HepG2 (cell line): ENCODE data around the gene KLRG1.

Experiments
- BRCA1 ChIP-seq: sonication (generic); formaldehyde crosslinking; IDR thresholded peaks from 2 replicates; pipeline ENCODE4 v1.4.0; 2020; ENCODE audit warnings: missing genetic modification reagents
- CHD4 ChIP-seq: fragments of 200-600 bp; sonication (generic); IDR thresholded peaks from 2 replicates; pipeline ENCODE4 v1.7.0; 2017; ENCODE audit warnings: mild to moderate bottlenecking, low read length, borderline replicate concordance
- CTCF ChIP-seq: sonication (generic); formaldehyde crosslinking; IDR thresholded peaks from 2 replicates; pipeline ENCODE4 v1.5.0; 2020; ENCODE audit warnings: mild to moderate bottlenecking, missing genetic modification reagents, moderate library complexity
- E2F1 ChIP-seq: sonication (generic); formaldehyde crosslinking; IDR thresholded peaks from 2 replicates; pipeline ENCODE4 v1.5.0; 2020; ENCODE audit warnings: missing genetic modification reagents
- EED ChIP-seq: sonication (generic); formaldehyde crosslinking; IDR thresholded peaks from 2 replicates; pipeline ENCODE4 v1.5.0; 2020; ENCODE audit warnings: mild to moderate bottlenecking, missing genetic modification reagents
- ESRRA ChIP-seq: sonication (generic); formaldehyde crosslinking; IDR thresholded peaks from 2 replicates; pipeline ENCODE4 v1.5.1; 2020; ENCODE audit warnings: mild to moderate bottlenecking, low read depth, missing genetic modification reagents
- GABPB1 ChIP-seq: IDR thresholded peaks from 2 replicates; pipeline ENCODE4 v1.6.1; 2016; ENCODE audit warnings: mild to moderate bottlenecking, missing genetic modification reagents, moderate library complexity, missing compliant biosample characterization
- GATAD2A ChIP-seq: IDR thresholded peaks from 2 replicates; pipeline ENCODE4 v1.6.1; 2016
- JUND ChIP-seq: sonication (generic); formaldehyde crosslinking; IDR thresholded peaks from 2 replicates; pipeline ENCODE4 v1.8.0; 2022; ENCODE audit warnings: mild to moderate bottlenecking, missing genetic modification reagents
- NR1H2 ChIP-seq: sonication (generic); formaldehyde crosslinking; IDR thresholded peaks from 2 replicates; pipeline ENCODE4 v1.8.1; 2022; ENCODE audit warnings: low read depth, missing genetic modification reagents, borderline replicate concordance
- RNF2 ChIP-seq: fragments of 450-650 bp; conservative IDR thresholded peaks from 2 replicates; pipeline ENCODE4 v1.6.1; 2016; ENCODE audit warnings: low read depth
- SMC3 ChIP-seq: IDR thresholded peaks from 2 replicates; pipeline ENCODE4 v1.6.1; 2011; ENCODE audit warnings: low read length, improper control_type of control experiment
- SNAPC5 ChIP-seq: sonication (generic); formaldehyde crosslinking; IDR thresholded peaks from 2 replicates; pipeline ENCODE4 v1.8.1; 2023; ENCODE audit warnings: mild to moderate bottlenecking, missing genetic modification reagents, borderline replicate concordance
- TAF1 ChIP-seq: sonication (generic); formaldehyde crosslinking; IDR thresholded peaks from 2 replicates; pipeline ENCODE4 v1.4.0; 2020; ENCODE audit warnings: missing genetic modification reagents

GRCh38 chr12:9033265-9033887, 44.0 kb downstream of the KLRG1 start:
- TF ChIP-seq JUND (CRISPR knock-in tag) (no peak), BRCA1 (CRISPR knock-in tag) (no peak), CHD4 (no peak), NR1H2 (CRISPR knock-in tag) (no peak), E2F1 (CRISPR knock-in tag) (no peak), EED (CRISPR knock-in tag) (no peak), CTCF (CRISPR knock-in tag) (no peak), RNF2 (no peak), GABPB1 (no peak), SNAPC5 (CRISPR knock-in tag) (no peak), ESRRA (no peak), TAF1 (CRISPR knock-in tag) (no peak), SMC3 (no peak), GATAD2A (CRISPR knock-in tag) (no peak)
